SU-DHL-6 (cell line): Measurements from ENCODE around the gene SMIM10L1.

Experiments used
- H2AFZ ChIP-seq: fragments of 200-600 bp; sonication (generic); 2 replicates; pipeline ENCODE4 v1.6.1; 2014; ENCODE audit warnings: low read depth, mild to moderate bottlenecking, moderate library complexity, mixed read lengths, antibody characterized with exemption, low read length; ENCODE audit not compliant: severe bottlenecking
- H3F3A ChIP-seq: fragments of 200-600 bp; shearing (Covaris generic); 2 replicates; pipeline ENCODE4 v1.6.0; 2016; ENCODE audit warnings: antibody characterized with exemption, mild to moderate bottlenecking; ENCODE audit not compliant: insufficient read depth
- H3K27ac ChIP-seq: fragments of 200-600 bp; sonication (generic); 2 replicates; pipeline ENCODE4 v1.5.1; 2016; ENCODE audit warnings: low read depth, mild to moderate bottlenecking, low read length, moderate library complexity, mixed read lengths
- H3K27me3 ChIP-seq: fragments of 200-600 bp; sonication (generic), shearing (Covaris generic); 2 replicates; pipeline ENCODE4 v1.6.0; 2014; ENCODE audit warnings: mild to moderate bottlenecking, low read length
- H3K36me3 ChIP-seq: fragments of 200-600 bp; sonication (generic); 2 replicates; pipeline ENCODE4 v1.6.1; 2014; ENCODE audit warnings: mild to moderate bottlenecking, low read length, mixed read lengths
- H3K4me2 ChIP-seq: fragments of 300-600, 200-600 bp; shearing (Covaris generic), sonication (generic); 2 replicates; pipeline ENCODE4 v1.6.0; 2014; ENCODE audit warnings: low read length, low read depth, mild to moderate bottlenecking; ENCODE audit not compliant: poor library complexity, severe bottlenecking
- H3K4me3 ChIP-seq: fragments of 200-600 bp; sonication (generic); 2 replicates; pipeline ENCODE4 v1.5.1; 2014; ENCODE audit warnings: antibody characterized with exemption, low read length, mild to moderate bottlenecking, mixed read lengths; ENCODE audit not compliant: insufficient read depth, poor library complexity, severe bottlenecking
- H3K79me2 ChIP-seq: fragments of 200-600 bp; sonication (generic); 2 replicates; pipeline ENCODE4 v1.6.1; 2014; ENCODE audit warnings: mild to moderate bottlenecking, low read length, moderate library complexity; ENCODE audit not compliant: insufficient read depth
- H3K9ac ChIP-seq: fragments of 200-600 bp; sonication (generic); 2 replicates; pipeline ENCODE4 v1.7.0; 2014; ENCODE audit warnings: mild to moderate bottlenecking, low read length
- H3K9me2 ChIP-seq: fragments of 200-600 bp; sonication (generic); replicated peaks from 2 replicates; pipeline ENCODE4 v1.6.1; 2014; ENCODE audit warnings: low read length; ENCODE audit not compliant: insufficient read depth
- H3K9me3 ChIP-seq: fragments of 200-600 bp; sonication (generic); 2 replicates; pipeline ENCODE4 v1.6.1; 2014; ENCODE audit warnings: low read length, mixed read lengths; ENCODE audit not compliant: insufficient read depth
- H4K20me1 ChIP-seq: fragments of 200-600 bp; sonication (generic); 2 replicates; pipeline ENCODE4 v1.6.1; 2014; ENCODE audit warnings: low read depth, mild to moderate bottlenecking, antibody characterized with exemption, low read length, moderate library complexity, mixed read lengths
- EZH2phosphoT487 ChIP-seq: fragments of 200-600 bp; sonication (generic), shearing (Covaris generic); conservative IDR thresholded peaks from 2 replicates; pipeline ENCODE4 v1.6.1; 2018; ENCODE audit warnings: mild to moderate bottlenecking, antibody characterized with exemption, low read length, moderate library complexity, mixed read lengths
- TF ChIP-seq, protein P1 (sequence below): fragments of 200-600 bp; sonication (generic); IDR thresholded peaks from one replicate; pipeline ENCODE4 v1.5.1; 2017; ENCODE audit warnings: antibody characterized with exemption, mild to moderate bottlenecking, low read length, moderate library complexity; ENCODE audit not compliant: insufficient read depth, poor library complexity, severe bottlenecking

Gene SMIM10L1

DNA sequence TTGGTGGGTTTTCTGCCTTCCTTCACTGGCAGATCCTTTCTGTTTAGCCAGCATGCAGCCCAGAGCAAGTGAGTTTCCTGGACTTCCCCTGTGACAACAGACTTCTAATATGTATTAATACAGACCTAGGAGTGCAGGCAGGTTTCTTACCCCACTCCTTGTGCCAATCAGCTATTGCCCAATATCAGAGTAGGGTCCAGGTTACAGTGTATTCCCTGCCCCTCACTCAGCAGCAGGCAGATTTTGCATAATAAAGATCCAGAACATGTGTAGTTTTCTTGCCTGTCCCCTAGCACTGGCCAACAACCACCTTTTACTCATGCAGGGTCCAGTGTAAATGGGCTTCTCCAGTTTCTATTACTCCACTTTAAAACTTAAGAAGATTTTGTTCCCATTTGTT lies 4.7 kb upstream of the SMIM10L1 start:
- Histone ChIP-seq H3K27ac (no peak overlapping the region), H3K4me3 (no peak overlapping the region), H3K4me2 (no peak overlapping the region), H3K9me2 (no peaks in the 10 kb centered on the region), H4K20me1 (no peaks in the 10 kb centered on the region), H3K79me2 (peaks cover 80% of the 10 kb centered on the region), H2AFZ (no peak overlapping the region), H3K27me3 (no peaks in the 10 kb centered on the region), H3F3A (0 out of 2 replicates have a peak, but pooled peaks cover 3% of the 10 kb centered on the region), H3K36me3 (no peaks in the 10 kb centered on the region), H3K9me3 (no peaks in the 10 kb centered on the region), H3K9ac (no peak overlapping the region)
- TF ChIP-seq EZH2phosphoT487: no peak
- TF ChIP-seq, protein P1, sequence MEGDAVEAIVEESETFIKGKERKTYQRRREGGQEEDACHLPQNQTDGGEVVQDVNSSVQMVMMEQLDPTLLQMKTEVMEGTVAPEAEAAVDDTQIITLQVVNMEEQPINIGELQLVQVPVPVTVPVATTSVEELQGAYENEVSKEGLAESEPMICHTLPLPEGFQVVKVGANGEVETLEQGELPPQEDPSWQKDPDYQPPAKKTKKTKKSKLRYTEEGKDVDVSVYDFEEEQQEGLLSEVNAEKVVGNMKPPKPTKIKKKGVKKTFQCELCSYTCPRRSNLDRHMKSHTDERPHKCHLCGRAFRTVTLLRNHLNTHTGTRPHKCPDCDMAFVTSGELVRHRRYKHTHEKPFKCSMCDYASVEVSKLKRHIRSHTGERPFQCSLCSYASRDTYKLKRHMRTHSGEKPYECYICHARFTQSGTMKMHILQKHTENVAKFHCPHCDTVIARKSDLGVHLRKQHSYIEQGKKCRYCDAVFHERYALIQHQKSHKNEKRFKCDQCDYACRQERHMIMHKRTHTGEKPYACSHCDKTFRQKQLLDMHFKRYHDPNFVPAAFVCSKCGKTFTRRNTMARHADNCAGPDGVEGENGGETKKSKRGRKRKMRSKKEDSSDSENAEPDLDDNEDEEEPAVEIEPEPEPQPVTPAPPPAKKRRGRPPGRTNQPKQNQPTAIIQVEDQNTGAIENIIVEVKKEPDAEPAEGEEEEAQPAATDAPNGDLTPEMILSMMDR: no peak

DNA sequence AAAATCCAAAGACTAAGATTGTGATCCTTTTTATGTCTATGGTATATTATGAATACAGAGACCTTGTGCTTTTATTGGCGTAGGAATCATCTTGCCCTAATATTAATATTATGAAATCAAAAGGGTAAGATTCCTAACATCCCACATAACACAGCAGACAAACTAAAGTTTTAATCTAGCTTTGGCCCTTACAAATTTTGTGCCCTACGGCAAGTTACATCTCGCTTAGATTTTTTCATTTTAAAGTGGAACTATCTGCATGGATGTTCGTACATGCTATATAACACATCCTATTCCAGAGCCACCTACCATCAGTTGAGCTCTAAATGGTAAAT lies 217 bp upstream of the SMIM10L1 start:
- Histone ChIP-seq H3K9me2 (no peaks in the 10 kb centered on the region), H2AFZ (peak overlapping the region; percentile 90), H3K79me2 (peaks cover 51% of the 10 kb centered on the region), H3K27ac (peak overlapping the region; percentile 82), H3K27me3 (no peaks in the 10 kb centered on the region), H3K9ac (peak overlapping the region; percentile 62), H4K20me1 (no peaks in the 10 kb centered on the region), H3F3A (0 out of 2 replicates have a peak, but pooled peaks cover 3% of the 10 kb centered on the region), H3K36me3 (no peaks in the 10 kb centered on the region), H3K4me2 (peak overlapping the region; percentile 78), H3K4me3 (peak overlapping the region; percentile 70), H3K9me3 (no peaks in the 10 kb centered on the region)
- TF ChIP-seq EZH2phosphoT487: no peak
- TF ChIP-seq, protein P1: no peak

DNA sequence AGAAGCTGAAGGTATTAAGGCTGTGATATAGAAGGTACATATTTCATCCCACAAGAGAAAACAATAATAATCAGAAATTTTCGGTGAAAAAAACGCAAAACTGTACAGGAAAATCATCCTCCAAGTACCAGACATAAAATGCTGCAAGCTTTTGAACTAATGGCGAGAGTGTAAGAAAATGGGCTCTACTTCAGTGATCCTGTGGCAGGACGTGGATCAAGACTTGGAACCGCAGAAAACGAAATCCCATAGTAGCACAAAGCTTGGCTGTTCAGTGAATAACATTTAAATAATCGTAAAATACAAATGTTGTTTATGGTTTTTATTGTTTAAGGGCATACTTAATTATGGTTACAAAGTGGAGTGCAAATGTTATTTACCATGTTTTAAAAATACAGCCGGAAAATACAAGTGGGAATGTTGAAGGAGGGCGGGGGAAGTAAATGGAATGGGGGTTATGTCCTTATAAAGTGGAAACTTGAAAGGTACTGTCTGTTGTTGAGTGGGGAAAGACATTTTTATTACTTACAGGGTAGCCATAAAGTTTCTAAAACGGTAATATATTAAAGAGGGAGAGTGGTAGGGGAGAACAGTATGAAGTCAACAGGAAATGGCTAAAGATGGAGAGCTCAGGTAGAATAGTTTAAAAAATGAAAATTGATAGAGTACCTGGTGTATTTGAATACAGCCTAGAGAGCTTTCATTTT lies 1.1 kb downstream of the SMIM10L1 start:
- Histone ChIP-seq H3K9me3 (no peaks in the 10 kb centered on the region), H3K9ac (peak overlapping the region; percentile 62), H3K4me2 (peak overlapping the region; percentile 78), H3K27ac (no peak overlapping the region), H3F3A (0 out of 2 replicates have a peak, but pooled peaks cover 3% of the 10 kb centered on the region), H2AFZ (peak overlapping the region; percentile 42), H3K27me3 (no peaks in the 10 kb centered on the region), H3K79me2 (peaks cover 38% of the 10 kb centered on the region), H4K20me1 (no peaks in the 10 kb centered on the region), H3K36me3 (no peaks in the 10 kb centered on the region), H3K9me2 (no peaks in the 10 kb centered on the region), H3K4me3 (peak overlapping the region; percentile 70)
- TF ChIP-seq, protein P1: no peak
- no peak for TF ChIP-seq EZH2phosphoT487
